Endothelial cell (in vitro differentiated cells): ENCODE measurements around the gene SWAP70. TPM values are rescaled to one million over a fixed set of nuclear protein-coding genes. Genes with fewer than 3 reads are reported as not detected.

Source experiments
- DNase-seq: peaks from one replicate; pipeline ENCODE4 v3.0.0; 2021; ENCODE audit warnings: low spot score
- H3K27ac Mint-ChIP-seq: one replicate; pipeline ENCODE4 v1.8.0; 2021; ENCODE audit warnings: mixed read lengths, inconsistent platforms; ENCODE audit not compliant: unreplicated experiment
- H3K27me3 Mint-ChIP-seq: one replicate; pipeline ENCODE4 v1.8.0; 2021; ENCODE audit warnings: mild to moderate bottlenecking, moderate library complexity, mixed read lengths, inconsistent platforms; ENCODE audit not compliant: unreplicated experiment
- H3K36me3 Mint-ChIP-seq: one replicate; pipeline ENCODE4 v1.8.0; 2021; ENCODE audit warnings: mild to moderate bottlenecking, low read depth, mixed read lengths, inconsistent platforms; ENCODE audit not compliant: unreplicated experiment
- H3K4me1 Mint-ChIP-seq: one replicate; pipeline ENCODE4 v1.8.0; 2021; ENCODE audit warnings: mild to moderate bottlenecking, mixed read lengths, inconsistent platforms; ENCODE audit not compliant: unreplicated experiment
- H3K4me3 Mint-ChIP-seq: one replicate; pipeline ENCODE4 v1.8.0; 2021; ENCODE audit warnings: mild to moderate bottlenecking, mixed read lengths, inconsistent platforms; ENCODE audit not compliant: unreplicated experiment
- H3K9me3 Mint-ChIP-seq: one replicate; pipeline ENCODE4 v1.8.0; 2021; ENCODE audit warnings: mixed read lengths, inconsistent platforms; ENCODE audit not compliant: unreplicated experiment
- total RNA-seq: library from RNA; stranded (reverse); fragmentation: NEBNext Ultra II Directional; extraction: Animal tissue kit (Norgen Biotek cat#: 25700); gene quantifications from one replicate; pipeline ENCODE4 v1.2.1, GENCODE V29; 2021; ENCODE audit not compliant: unreplicated experiment
- TF ChIP-seq, protein P1 (sequence below): fragments of 200-600 bp; sonication (generic); IDR thresholded peaks from one replicate; pipeline ENCODE4 v1.5.0; 2021; ENCODE audit warnings: antibody characterized with exemption; ENCODE audit not compliant: unreplicated experiment

Gene SWAP70
- total RNA-seq, 1 donor from 2014 or later, result 36.0 TPM

DNA sequence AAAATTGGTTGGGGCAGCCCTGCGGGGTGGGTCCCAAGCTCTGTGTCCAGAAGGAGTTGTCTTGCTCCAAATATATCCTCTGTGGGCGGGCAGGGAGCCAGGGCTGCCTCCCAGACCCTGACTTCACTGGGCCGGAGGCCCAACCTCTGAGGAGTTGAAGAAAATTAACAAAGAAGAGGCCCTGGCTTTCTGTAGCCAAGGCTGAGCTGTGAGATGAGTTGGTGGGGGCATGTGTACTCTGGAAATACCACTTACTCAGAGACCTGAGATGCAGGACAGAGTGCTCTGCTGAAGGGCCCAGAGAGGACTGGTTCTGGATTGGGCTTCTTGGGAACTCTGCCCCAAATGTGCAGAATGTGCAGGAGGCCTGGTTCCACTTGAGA is 96.3 kb downstream of the SWAP70 start:
- Mint-ChIP-seq H3K27me3 (peaks cover 19% of the 10 kb centered on the region), H3K9me3 (no peaks in the 10 kb centered on the region), H3K4me1 (peaks cover 32% of the 10 kb centered on the region), H3K27ac (no peak overlapping the region), H3K36me3 (peaks cover 13% of the 10 kb centered on the region), H3K4me3 (no peak overlapping the region)
- TF ChIP-seq, protein P1, sequence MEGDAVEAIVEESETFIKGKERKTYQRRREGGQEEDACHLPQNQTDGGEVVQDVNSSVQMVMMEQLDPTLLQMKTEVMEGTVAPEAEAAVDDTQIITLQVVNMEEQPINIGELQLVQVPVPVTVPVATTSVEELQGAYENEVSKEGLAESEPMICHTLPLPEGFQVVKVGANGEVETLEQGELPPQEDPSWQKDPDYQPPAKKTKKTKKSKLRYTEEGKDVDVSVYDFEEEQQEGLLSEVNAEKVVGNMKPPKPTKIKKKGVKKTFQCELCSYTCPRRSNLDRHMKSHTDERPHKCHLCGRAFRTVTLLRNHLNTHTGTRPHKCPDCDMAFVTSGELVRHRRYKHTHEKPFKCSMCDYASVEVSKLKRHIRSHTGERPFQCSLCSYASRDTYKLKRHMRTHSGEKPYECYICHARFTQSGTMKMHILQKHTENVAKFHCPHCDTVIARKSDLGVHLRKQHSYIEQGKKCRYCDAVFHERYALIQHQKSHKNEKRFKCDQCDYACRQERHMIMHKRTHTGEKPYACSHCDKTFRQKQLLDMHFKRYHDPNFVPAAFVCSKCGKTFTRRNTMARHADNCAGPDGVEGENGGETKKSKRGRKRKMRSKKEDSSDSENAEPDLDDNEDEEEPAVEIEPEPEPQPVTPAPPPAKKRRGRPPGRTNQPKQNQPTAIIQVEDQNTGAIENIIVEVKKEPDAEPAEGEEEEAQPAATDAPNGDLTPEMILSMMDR, result no peak
- DNase-seq, result no peak

DNA sequence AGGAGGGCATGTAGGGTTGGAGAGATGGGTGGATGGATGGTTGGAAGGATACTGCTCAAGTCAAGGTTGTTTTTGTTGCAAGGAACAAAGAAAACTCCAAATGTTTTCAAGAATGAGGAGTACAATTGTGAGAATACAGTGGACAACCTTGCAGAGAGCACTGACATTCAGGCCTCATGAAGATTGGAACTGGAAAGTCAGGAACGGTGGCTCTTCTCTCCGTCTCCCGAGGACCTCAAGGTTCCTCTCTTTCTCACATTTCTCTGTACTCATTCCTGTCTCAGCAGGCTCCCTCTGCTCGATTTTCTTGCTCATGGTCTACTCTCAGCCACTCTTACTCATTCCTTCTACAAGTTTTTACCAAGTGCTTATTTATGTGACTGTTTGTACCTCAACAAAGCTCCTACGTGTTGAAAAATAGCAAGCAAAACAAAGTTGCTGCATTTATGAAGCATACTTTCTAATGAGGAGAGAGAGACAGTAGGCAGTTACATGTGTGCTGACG is 97.6 kb downstream of the SWAP70 start:
- TF ChIP-seq, protein P1, result no peak
- H3K27ac Mint-ChIP-seq, result no peak overlapping the region
- H3K27me3 Mint-ChIP-seq, result peaks cover 17% of the 10 kb centered on the region
- H3K4me1 Mint-ChIP-seq, result peaks cover 28% of the 10 kb centered on the region
- DNase-seq, result no peak
- H3K4me3 Mint-ChIP-seq, result no peak overlapping the region
- no peaks in the 10 kb centered on the region for H3K9me3 Mint-ChIP-seq
- peaks cover 10% of the 10 kb centered on the region for H3K36me3 Mint-ChIP-seq

DNA sequence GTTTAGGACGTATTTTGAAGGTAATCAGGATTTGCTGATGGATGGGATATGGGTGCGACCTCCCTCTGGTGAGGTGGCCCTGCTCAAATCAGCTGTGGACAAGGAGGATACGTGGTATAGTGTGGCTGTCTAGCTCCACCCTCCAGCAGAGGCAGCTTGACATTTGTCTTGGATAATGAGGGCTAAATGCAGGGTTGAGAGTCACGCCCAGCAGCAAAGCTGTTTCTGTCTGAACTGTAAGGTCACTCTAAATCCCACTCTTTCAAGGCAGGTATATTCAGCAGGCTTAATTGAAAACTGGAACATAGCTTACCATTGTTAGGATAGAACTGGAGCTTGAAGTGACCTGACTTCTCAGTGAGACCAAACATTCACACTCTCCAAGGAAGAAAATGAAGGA is 98.7 kb downstream of the SWAP70 start:
- H3K4me3 Mint-ChIP-seq, result no peak overlapping the region
- H3K27ac Mint-ChIP-seq, result no peak overlapping the region
- TF ChIP-seq, protein P1, result no peak
- peaks cover 10% of the 10 kb centered on the region for H3K36me3 Mint-ChIP-seq
- peaks cover 25% of the 10 kb centered on the region for H3K4me1 Mint-ChIP-seq
- no peaks in the 10 kb centered on the region for H3K9me3 Mint-ChIP-seq
- peaks cover 15% of the 10 kb centered on the region for H3K27me3 Mint-ChIP-seq
- no peak for DNase-seq

DNA sequence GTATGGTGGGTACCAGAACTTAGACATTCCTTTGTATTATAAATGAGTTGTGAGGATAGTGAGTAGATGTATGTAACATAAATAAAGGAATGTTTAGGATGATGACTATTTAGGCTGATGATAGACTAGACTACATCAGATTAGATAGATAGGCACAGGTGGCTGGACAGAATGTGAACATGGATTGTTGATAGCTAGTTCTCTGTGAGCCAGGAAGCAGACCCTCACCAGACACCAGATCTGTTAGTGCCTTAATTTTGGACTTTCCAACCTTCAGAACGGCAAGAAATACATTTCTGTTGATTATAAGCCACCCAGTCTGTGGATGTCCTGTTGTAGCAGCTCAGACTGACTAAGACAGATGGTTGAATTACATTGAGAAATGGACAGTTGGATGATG is 99.4 kb downstream of the SWAP70 start:
- Mint-ChIP-seq H3K27me3 (peaks cover 15% of the 10 kb centered on the region), H3K9me3 (no peaks in the 10 kb centered on the region)

DNA sequence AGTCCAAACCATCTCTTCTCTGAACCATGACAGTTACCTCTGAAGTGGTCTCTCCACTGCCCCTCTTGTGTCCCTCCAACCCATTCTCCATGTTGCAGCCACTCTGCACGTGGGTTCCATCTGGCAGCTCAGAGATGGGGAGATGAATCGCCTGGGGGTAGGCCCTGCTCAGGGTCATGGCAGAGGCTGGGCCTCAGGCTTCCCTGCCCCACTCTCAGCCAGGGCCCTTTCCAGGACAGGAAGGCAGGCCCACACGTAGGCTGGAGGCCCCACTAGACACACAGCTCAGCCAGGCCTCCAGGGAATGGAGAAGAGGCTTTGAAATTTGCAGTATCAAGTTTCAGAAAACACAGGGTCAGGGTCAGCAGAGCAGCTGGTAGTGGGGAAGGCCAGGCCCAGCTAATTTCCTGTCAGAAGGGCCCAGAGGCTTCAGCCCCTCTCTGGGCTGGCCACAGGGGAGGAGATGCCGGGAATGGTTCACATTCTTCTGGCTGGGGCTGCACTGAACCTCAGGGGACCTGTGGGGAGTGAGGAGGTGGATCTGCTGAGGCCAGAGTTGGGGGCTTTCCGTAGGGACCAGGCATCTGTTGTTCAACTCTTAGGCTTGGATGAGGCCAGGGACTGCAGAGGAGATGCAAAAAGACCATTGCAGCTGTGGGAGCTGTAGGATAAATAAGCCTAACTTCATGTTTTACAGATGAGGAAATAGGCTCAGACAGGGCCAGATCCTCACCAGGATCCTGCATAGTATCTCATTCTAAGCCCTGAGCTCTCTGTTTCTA is 101.6 kb downstream of the SWAP70 start:
- TF ChIP-seq, protein P1, result no peak
- Mint-ChIP-seq H3K36me3 (peaks cover 15% of the 10 kb centered on the region), H3K27me3 (peaks cover 8% of the 10 kb centered on the region), H3K9me3 (no peaks in the 10 kb centered on the region), H3K4me3 (no peak overlapping the region), H3K4me1 (peaks cover 15% of the 10 kb centered on the region), H3K27ac (peak overlapping the region; percentile 25)
- peak; percentile 39 for DNase-seq

More for the DNA sequence above, 99.4 kb downstream of the SWAP70 start:
- Mint-ChIP-seq H3K4me3 (no peak overlapping the region), H3K4me1 (peaks cover 22% of the 10 kb centered on the region), H3K36me3 (peaks cover 10% of the 10 kb centered on the region), H3K27ac (no peak overlapping the region)
- TF ChIP-seq, protein P1, result no peak
- no peak for DNase-seq
